HG03565 (cell line): ENCODE results near the gene KIAA0232.
"Not testable (repeated sequence)": the region's sequence is repeated elsewhere in the genome, so short reads cannot be mapped to it uniquely, and the experiment has no call there.

Experiments used
- ATAC-seq: cut with Tn5 transposase; IDR thresholded peaks from one replicate; pipeline ENCODE4 v1.9.1; 2021; ENCODE audit warnings: mild to moderate bottlenecking, moderate library complexity; ENCODE audit not compliant: unreplicated experiment

KIAA0232 gene

GRCh38 chr4:6802626-6803025 lies 20.1 kb downstream of the KIAA0232 start:
- no peak for ATAC-seq

GRCh38 chr4:6803246-6803645 lies 20.7 kb downstream of the KIAA0232 start:
- ATAC-seq: no peak

GRCh38 chr4:6804082-6804752 lies 21.7 kb downstream of the KIAA0232 start:
- ATAC-seq: no peak

GRCh38 chr4:6806924-6807626 lies 24.5 kb downstream of the KIAA0232 start:
- ATAC-seq: no peak

- ATAC-seq: no peak
These were observed 25.7 kb downstream of the KIAA0232 start for GRCh38 chr4:6808259-6808658.

GRCh38 chr4:6811165-6811564 lies 28.6 kb downstream of the KIAA0232 start:
- ATAC-seq: no peak

- no peak for ATAC-seq
These were observed 30.2 kb downstream of the KIAA0232 start for GRCh38 chr4:6812766-6813165.

GRCh38 chr4:6813725-6814124 lies 31.2 kb downstream of the KIAA0232 start:
- ATAC-seq: no peak

GRCh38 chr4:6815029-6815836 lies 32.7 kb downstream of the KIAA0232 start:
- ATAC-seq: no peak

- ATAC-seq: no peak
These were observed 36.8 kb downstream of the KIAA0232 start for GRCh38 chr4:6819295-6819694.

- no peak for ATAC-seq
These were observed 38.2 kb downstream of the KIAA0232 start for GRCh38 chr4:6820695-6821094.

GRCh38 chr4:6824071-6824470 lies 41.5 kb downstream of the KIAA0232 start:
- ATAC-seq: no peak

GRCh38 chr4:6824772-6825402 lies 42.4 kb downstream of the KIAA0232 start:
- ATAC-seq: no peak

- ATAC-seq: no peak
These were observed 42.9 kb downstream of the KIAA0232 start for GRCh38 chr4:6825403-6825802.

- ATAC-seq: no peak
These were observed 44.4 kb downstream of the KIAA0232 start for GRCh38 chr4:6826781-6827508.

- ATAC-seq: no peak
These were observed 46.6 kb downstream of the KIAA0232 start for GRCh38 chr4:6829086-6829485.

GRCh38 chr4:6834867-6835266 lies 52.3 kb downstream of the KIAA0232 start:
- no peak for ATAC-seq

GRCh38 chr4:6835616-6836015 lies 53.1 kb downstream of the KIAA0232 start:
- not testable (repeated sequence) for ATAC-seq

- ATAC-seq: not testable (repeated sequence)
These were observed 54.6 kb downstream of the KIAA0232 start for GRCh38 chr4:6837106-6837505.

- ATAC-seq: no peak
These were observed 57.1 kb downstream of the KIAA0232 start for GRCh38 chr4:6839579-6839978.
